GM19395 (cell line): ENCODE measurements around the gene LRRC3.
"Not testable (repeated sequence)": the region's sequence is repeated elsewhere in the genome, so short reads cannot be mapped to it uniquely, and the experiment has no call there.

Experiments
- ATAC-seq: cut with Tn5 transposase; IDR thresholded peaks from one replicate; pipeline ENCODE4 v1.9.1; 2021; ENCODE audit warnings: mild to moderate bottlenecking, moderate library complexity; ENCODE audit not compliant: unreplicated experiment

The LRRC3 gene

GRCh38 chr21:44454747-44455523 is at the start of gene LRRC3:
Gene LRRC3 (plus strand): TSS chr21:44455510. CDS start chr21:44456645, 1,135 bp downstream.
- ATAC-seq, result peak; percentile 34

GRCh38 chr21:44405948-44406872 is 49.1 kb upstream of the LRRC3 start:
- no peak for ATAC-seq

- no peak for ATAC-seq
Observed at GRCh38 chr21:44406953-44407352, 48.4 kb upstream of the LRRC3 start.

- ATAC-seq, result no peak
Observed at GRCh38 chr21:44407493-44407892, 47.8 kb upstream of the LRRC3 start.

GRCh38 chr21:44408226-44408625 is 47.1 kb upstream of the LRRC3 start:
- no peak for ATAC-seq

GRCh38 chr21:44413566-44414290 is 41.6 kb upstream of the LRRC3 start:
- no peak for ATAC-seq

- ATAC-seq, result no peak
Observed at GRCh38 chr21:44414291-44415072, 40.8 kb upstream of the LRRC3 start.

- no peak for ATAC-seq
Observed at GRCh38 chr21:44415073-44416025, 40.0 kb upstream of the LRRC3 start.

GRCh38 chr21:44416193-44416592 is 39.1 kb upstream of the LRRC3 start:
- no peak for ATAC-seq

GRCh38 chr21:44417621-44418107 is 37.6 kb upstream of the LRRC3 start:
- ATAC-seq, result not testable (repeated sequence)

GRCh38 chr21:44418108-44418875 is 37.0 kb upstream of the LRRC3 start:
- ATAC-seq, result no peak

- no peak for ATAC-seq
Observed at GRCh38 chr21:44418876-44419230, 36.5 kb upstream of the LRRC3 start.

GRCh38 chr21:44419679-44420078 is 35.6 kb upstream of the LRRC3 start:
- no peak for ATAC-seq

GRCh38 chr21:44420416-44421205 is 34.7 kb upstream of the LRRC3 start:
- no peak for ATAC-seq

GRCh38 chr21:44421901-44422840 is 33.1 kb upstream of the LRRC3 start:
- ATAC-seq, result no peak

GRCh38 chr21:44423312-44423821 is 31.9 kb upstream of the LRRC3 start:
- ATAC-seq, result no peak
